ENCODE data around the gene DNAJC27. TPM values are rescaled to one million over a fixed set of nuclear protein-coding genes. Genes with fewer than 3 reads are reported as not detected.

The DNAJC27 gene
- total RNA-seq, 2 experiments from 2014 or later, result 9.3 to 9.6 TPM

- no peak for ATAC-seq (ENCODE audit: low read depth)
- POLR2A ChIA-PET, result no interaction called here
These were observed 13.8 kb upstream of the DNAJC27 start for GRCh38 chr2:24985511-24985910.

GRCh38 chr2:24984912-24985311, 13.2 kb upstream of the DNAJC27 start:
- Mint-ChIP-seq H3K27me3 (peaks cover 3% of the 10 kb centered on the region), H3K27ac (no peak overlapping the region), H3K4me1 (no peaks in the 10 kb centered on the region), H3K4me3 (no peak overlapping the region), H3K36me3 (no peaks in the 10 kb centered on the region), H3K9me3 (no peaks in the 10 kb centered on the region)
- no peak for ATAC-seq (ENCODE audit: low read depth)
- no peak for DNase-seq
- POLR2A ChIA-PET, result no interaction called here

More at GRCh38 chr2:24985511-24985910, 13.8 kb upstream of the DNAJC27 start:
- peaks cover 3% of the 10 kb centered on the region for H3K27me3 Mint-ChIP-seq
- H3K4me1 Mint-ChIP-seq, result no peaks in the 10 kb centered on the region
- H3K36me3 Mint-ChIP-seq, result no peaks in the 10 kb centered on the region
- H3K27ac Mint-ChIP-seq, result no peak overlapping the region
- no peaks in the 10 kb centered on the region for H3K9me3 Mint-ChIP-seq
- DNase-seq, result no peak
- no peak overlapping the region for H3K4me3 Mint-ChIP-seq

GRCh38 chr2:24981411-24982136, 9.8 kb upstream of the DNAJC27 start:
- POLR2A ChIA-PET, result no interaction called here
- H3K27ac Mint-ChIP-seq, result no peak overlapping the region
- no peak overlapping the region for H3K4me3 Mint-ChIP-seq
- H3K36me3 Mint-ChIP-seq, result no peaks in the 10 kb centered on the region
- H3K27me3 Mint-ChIP-seq, result no peaks in the 10 kb centered on the region
- DNase-seq (no peak), ATAC-seq (ENCODE audit: low read depth) (no peak)
- no peaks in the 10 kb centered on the region for H3K9me3 Mint-ChIP-seq
- no peaks in the 10 kb centered on the region for H3K4me1 Mint-ChIP-seq

- no peak for DNase-seq
- Mint-ChIP-seq H3K4me3 (no peak overlapping the region), H3K27me3 (no peaks in the 10 kb centered on the region), H3K4me1 (peaks cover 2% of the 10 kb centered on the region), H3K9me3 (no peaks in the 10 kb centered on the region), H3K27ac (no peak overlapping the region), H3K36me3 (no peaks in the 10 kb centered on the region)
- ATAC-seq (ENCODE audit: low read depth), result no peak
- POLR2A ChIA-PET, result no interaction called here
These were observed 6.9 kb upstream of the DNAJC27 start for GRCh38 chr2:24978661-24979060.

- H3K4me1 Mint-ChIP-seq, result peaks cover 5% of the 10 kb centered on the region
- DNase-seq (no peak), ATAC-seq (ENCODE audit: low read depth) (no peak)
- H3K36me3 Mint-ChIP-seq, result no peaks in the 10 kb centered on the region
- no peaks in the 10 kb centered on the region for H3K9me3 Mint-ChIP-seq
- POLR2A ChIA-PET, result no interaction called here
- no peaks in the 10 kb centered on the region for H3K27me3 Mint-ChIP-seq
- no peak overlapping the region for H3K4me3 Mint-ChIP-seq
- H3K27ac Mint-ChIP-seq, result no peak overlapping the region
These were observed 5.9 kb upstream of the DNAJC27 start for GRCh38 chr2:24977631-24978030.

GRCh38 chr2:24973812-24974211, 2.1 kb upstream of the DNAJC27 start:
- H3K36me3 Mint-ChIP-seq, result no peaks in the 10 kb centered on the region
- no peak overlapping the region for H3K4me3 Mint-ChIP-seq
- no peaks in the 10 kb centered on the region for H3K27me3 Mint-ChIP-seq
- no peaks in the 10 kb centered on the region for H3K9me3 Mint-ChIP-seq
- DNase-seq, result no peak
- no peak for ATAC-seq (ENCODE audit: low read depth)
- no peak overlapping the region for H3K27ac Mint-ChIP-seq
- POLR2A ChIA-PET, result no interaction called here
- peaks cover 13% of the 10 kb centered on the region for H3K4me1 Mint-ChIP-seq

GRCh38 chr2:24972315-24972961, 683 bp upstream of the DNAJC27 start:
- H3K4me3 Mint-ChIP-seq, result peak overlapping the region; percentile 95
- ATAC-seq (ENCODE audit: low read depth) (no peak), DNase-seq (peak; percentile 42)
- no peaks in the 10 kb centered on the region for H3K9me3 Mint-ChIP-seq
- H3K36me3 Mint-ChIP-seq, result no peaks in the 10 kb centered on the region
- peaks cover 13% of the 10 kb centered on the region for H3K4me1 Mint-ChIP-seq
- peak overlapping the region; percentile 100 for H3K27ac Mint-ChIP-seq
- POLR2A ChIA-PET, result interaction anchor here (0.5 to 1.0 kb wide), 3 partner anchors 15 to 322 kb away, joined by 3 to 6 read pairs (median 3); no protein-coding TSS in a partner anchor
- no peaks in the 10 kb centered on the region for H3K27me3 Mint-ChIP-seq

GRCh38 chr2:24971286-24971535, 544 bp downstream of the DNAJC27 start:
- H3K4me1 Mint-ChIP-seq, result peaks cover 13% of the 10 kb centered on the region
- DNase-seq, result no peak
- POLR2A ChIA-PET, result interaction anchor here (0.8 kb wide), 1 partner anchor 11 kb away, joined by 3 read pairs; no protein-coding TSS in a partner anchor

GRCh38 chr2:24970483-24971285, 1.1 kb downstream of the DNAJC27 start:
- H3K9me3 Mint-ChIP-seq, result no peaks in the 10 kb centered on the region
- H3K27ac Mint-ChIP-seq, result peak overlapping the region; percentile 100
- DNase-seq, result no peak
- no peak for ATAC-seq (ENCODE audit: low read depth)
- no peaks in the 10 kb centered on the region for H3K27me3 Mint-ChIP-seq
- peaks cover 13% of the 10 kb centered on the region for H3K4me1 Mint-ChIP-seq
- peak overlapping the region; percentile 95 for H3K4me3 Mint-ChIP-seq
- POLR2A ChIA-PET, result interaction anchor here (0.6 to 1.0 kb wide), 4 partner anchors 11 to 178 kb away, joined by 3 to 7 read pairs (median 3); partner anchors contain the start of genes CENPO and PTRHD1
- peaks cover 3% of the 10 kb centered on the region for H3K36me3 Mint-ChIP-seq

More at GRCh38 chr2:24971286-24971535, 544 bp downstream of the DNAJC27 start:
- ATAC-seq (ENCODE audit: low read depth), result peak; percentile 1
- H3K27me3 Mint-ChIP-seq, result no peaks in the 10 kb centered on the region
- peaks cover 1% of the 10 kb centered on the region for H3K36me3 Mint-ChIP-seq
- peak overlapping the region; percentile 100 for H3K27ac Mint-ChIP-seq
- H3K4me3 Mint-ChIP-seq, result peak overlapping the region; percentile 95
- no peaks in the 10 kb centered on the region for H3K9me3 Mint-ChIP-seq

GRCh38 chr2:24969784-24970183, 2.0 kb downstream of the DNAJC27 start:
- no peaks in the 10 kb centered on the region for H3K27me3 Mint-ChIP-seq
- H3K4me3 Mint-ChIP-seq, result no peak overlapping the region
- no peak for DNase-seq
- POLR2A ChIA-PET, result interaction anchor here (0.7 to 1.0 kb wide), 2 partner anchors 26 to 177 kb away, joined by 3 to 7 read pairs; partner anchors contain the start of genes CENPO and PTRHD1
- peaks cover 3% of the 10 kb centered on the region for H3K36me3 Mint-ChIP-seq
- no peaks in the 10 kb centered on the region for H3K9me3 Mint-ChIP-seq
- no peak for ATAC-seq (ENCODE audit: low read depth)
- no peak overlapping the region for H3K27ac Mint-ChIP-seq
- peaks cover 13% of the 10 kb centered on the region for H3K4me1 Mint-ChIP-seq

- ATAC-seq (ENCODE audit: low read depth), result no peak
These were observed 9.9 kb downstream of the DNAJC27 start for GRCh38 chr2:24961903-24962302.

GRCh38 chr2:24959761-24960160, 12.0 kb downstream of the DNAJC27 start:
- H3K4me3 Mint-ChIP-seq, result no peak overlapping the region
- no peak for ATAC-seq (ENCODE audit: low read depth)
- POLR2A ChIA-PET, result interaction anchor here (0.6 to 1.0 kb wide), 2 partner anchors 11 to 1090 kb away, joined by 3 read pairs; no protein-coding TSS in a partner anchor
- H3K27me3 Mint-ChIP-seq, result no peaks in the 10 kb centered on the region
- DNase-seq, result no peak
- H3K9me3 Mint-ChIP-seq, result peaks cover 2% of the 10 kb centered on the region
- H3K4me1 Mint-ChIP-seq, result no peaks in the 10 kb centered on the region
- no peak overlapping the region for H3K27ac Mint-ChIP-seq
- peaks cover 64% of the 10 kb centered on the region for H3K36me3 Mint-ChIP-seq

More at GRCh38 chr2:24961903-24962302, 9.9 kb downstream of the DNAJC27 start:
- Mint-ChIP-seq H3K4me3 (no peak overlapping the region), H3K27me3 (no peaks in the 10 kb centered on the region), H3K27ac (no peak overlapping the region), H3K4me1 (no peaks in the 10 kb centered on the region), H3K9me3 (no peaks in the 10 kb centered on the region), H3K36me3 (peaks cover 47% of the 10 kb centered on the region)
- POLR2A ChIA-PET, result no interaction called here
- no peak for DNase-seq

GRCh38 chr2:24958411-24958935, 13.3 kb downstream of the DNAJC27 start:
- H3K27ac Mint-ChIP-seq, result no peak overlapping the region

More at GRCh38 chr2:24958411-24958935, 13.3 kb downstream of the DNAJC27 start:
- H3K36me3 Mint-ChIP-seq, result peaks cover 73% of the 10 kb centered on the region
- H3K27me3 Mint-ChIP-seq, result no peaks in the 10 kb centered on the region
- DNase-seq (no peak), ATAC-seq (ENCODE audit: low read depth) (no peak)
- POLR2A ChIA-PET, result no interaction called here
- H3K9me3 Mint-ChIP-seq, result peaks cover 2% of the 10 kb centered on the region
- H3K4me1 Mint-ChIP-seq, result peaks cover 4% of the 10 kb centered on the region
- H3K4me3 Mint-ChIP-seq, result no peak overlapping the region
